GM23248 (cell line): Measurements from ENCODE around the gene HEATR5A.

Source experiments
- EZH2 ChIP-seq: fragments of 200-600 bp; sonication (generic); IDR thresholded peaks from 2 replicates; pipeline ENCODE4 v1.6.1; 2018; ENCODE audit warnings: antibody characterized with exemption, mild to moderate bottlenecking; ENCODE audit not compliant: insufficient read depth, poor library complexity, severe bottlenecking
- EZH2phosphoT487 ChIP-seq: fragments of 200-600 bp; sonication (generic); IDR thresholded peaks from 2 replicates; pipeline ENCODE4 v1.6.1; 2018; ENCODE audit warnings: antibody characterized with exemption, moderate library complexity, mild to moderate bottlenecking, low read depth; ENCODE audit not compliant: insufficient read depth

GRCh38 chr14:31461545-31461944 is 41.2 kb upstream of the HEATR5A start:
- TF ChIP-seq EZH2, result no peak
- TF ChIP-seq EZH2phosphoT487, result no peak
